ENCODE data around the gene TGIF1. TPM values are rescaled to one million over a fixed set of nuclear protein-coding genes. Genes with fewer than 3 reads are reported as not detected.

The TGIF1 gene
- total RNA-seq, 2 experiments from 2014 or later: 54.6 to 55.4 TPM

GRCh38 chr18:3402982-3403451 is 47.0 kb upstream of the TGIF1 start:
- CTCF ChIA-PET: interaction anchor here (0.6 to 1.2 kb wide), 4 partner anchors 19 to 191 kb away, joined by 3 to 5 read pairs (median 4); no protein-coding TSS in a partner anchor
- H3K36me3 Mint-ChIP-seq (ENCODE audit: low read depth): no peaks in the 10 kb centered on the region
- DNase-seq: peak in 3 of 14 experiments; percentile 23 to 55 (median 23)
- no peaks in the 10 kb centered on the region for H3K9me3 Mint-ChIP-seq
- TF ChIP-seq CTCF (IDR thresholded peaks at IDR 0.05): no peak
- H3K27me3 Mint-ChIP-seq: no peaks in the 10 kb centered on the region
- intact Hi-C loops (cut with DNase I, micrococcal nuclease): no loop called here
- H3K27me3 ChIP-seq (ENCODE audit: control insufficient read depth in 1 of 2, insufficient read depth in 2 of 2, low read length in 2 of 2): no peaks in the 10 kb centered on the region
- no peak overlapping the region for H3K4me3 Mint-ChIP-seq
- no peaks in the 10 kb centered on the region for H3K9me3 ChIP-seq (ENCODE audit: control insufficient read depth in 1 of 2, insufficient read depth in 1 of 2, low read length in 2 of 2)
- peaks cover 4% of the 10 kb centered on the region for H3K4me1 ChIP-seq (ENCODE audit: insufficient read depth, low read length)
- no peak overlapping the region for H3K27ac Mint-ChIP-seq
- H3K27ac ChIP-seq (ENCODE audit: low read depth in 1 of 2, low read length in 2 of 2): no peak overlapping the region
- H3K4me1 Mint-ChIP-seq (ENCODE audit: low read depth): peaks cover 25% of the 10 kb centered on the region
- ATAC-seq (ENCODE audit: poor library complexity): peak; percentile 52
- H3K36me3 ChIP-seq (ENCODE audit: insufficient read depth, low read length): no peaks in the 10 kb centered on the region
- no peak overlapping the region for H3K4me3 ChIP-seq (ENCODE audit: low read length)
- POLR2A ChIA-PET: interaction anchor here (1.0 to 1.1 kb wide), 2 partner anchors 8 to 46 kb away, joined by 3 to 4 read pairs; partner anchors contain the start of gene TGIF1

- DNase-seq: peak in 2 of 14 experiments; percentile 22 to 34
- CTCF ChIA-PET: interaction anchor here (0.6 kb wide), 1 partner anchor 83 kb away, joined by 4 read pairs; no protein-coding TSS in a partner anchor
These were observed 44.3 kb upstream of the TGIF1 start for GRCh38 chr18:3405713-3406112.

GRCh38 chr18:3408107-3408506 is 41.9 kb upstream of the TGIF1 start:
- CTCF ChIA-PET: no interaction called here
- H3K4me1 Mint-ChIP-seq (ENCODE audit: low read depth): peaks cover 30% of the 10 kb centered on the region
- POLR2A ChIA-PET: no interaction called here
- no peaks in the 10 kb centered on the region for H3K27me3 ChIP-seq (ENCODE audit: control insufficient read depth in 1 of 2, insufficient read depth in 2 of 2, low read length in 2 of 2)
- no peak for ATAC-seq (ENCODE audit: poor library complexity)
- no peak overlapping the region for H3K27ac ChIP-seq (ENCODE audit: low read depth in 1 of 2, low read length in 2 of 2)
- TF ChIP-seq CTCF (IDR thresholded peaks at IDR 0.05): no peak
- DNase-seq: no peak
- no peaks in the 10 kb centered on the region for H3K36me3 Mint-ChIP-seq (ENCODE audit: low read depth)
- H3K27ac Mint-ChIP-seq: no peak overlapping the region
- intact Hi-C loops (cut with DNase I, micrococcal nuclease): no loop called here
- H3K9me3 Mint-ChIP-seq: no peaks in the 10 kb centered on the region
- H3K4me3 Mint-ChIP-seq: no peak overlapping the region
- peaks cover 15% of the 10 kb centered on the region for H3K4me1 ChIP-seq (ENCODE audit: insufficient read depth, low read length)
- H3K9me3 ChIP-seq (ENCODE audit: control insufficient read depth in 1 of 2, insufficient read depth in 1 of 2, low read length in 2 of 2): no peaks in the 10 kb centered on the region
- no peak overlapping the region for H3K4me3 ChIP-seq (ENCODE audit: low read length)
- no peaks in the 10 kb centered on the region for H3K27me3 Mint-ChIP-seq
- no peaks in the 10 kb centered on the region for H3K36me3 ChIP-seq (ENCODE audit: insufficient read depth, low read length)

More at GRCh38 chr18:3405713-3406112, 44.3 kb upstream of the TGIF1 start:
- Histone ChIP-seq H3K4me3 (ENCODE audit: low read length) (no peak overlapping the region), H3K4me1 (ENCODE audit: insufficient read depth, low read length) (peaks cover 4% of the 10 kb centered on the region), H3K27me3 (ENCODE audit: control insufficient read depth in 1 of 2, insufficient read depth in 2 of 2, low read length in 2 of 2) (no peaks in the 10 kb centered on the region), H3K9me3 (ENCODE audit: control insufficient read depth in 1 of 2, insufficient read depth in 1 of 2, low read length in 2 of 2) (no peaks in the 10 kb centered on the region), H3K27ac (ENCODE audit: low read depth in 1 of 2, low read length in 2 of 2) (no peak overlapping the region), H3K36me3 (ENCODE audit: insufficient read depth, low read length) (no peaks in the 10 kb centered on the region)
- TF ChIP-seq CTCF (IDR thresholded peaks at IDR 0.05): no peak
- ATAC-seq (ENCODE audit: poor library complexity): no peak
- Mint-ChIP-seq H3K27ac (peak overlapping the region; percentile 8), H3K27me3 (no peaks in the 10 kb centered on the region), H3K4me1 (ENCODE audit: low read depth) (peaks cover 25% of the 10 kb centered on the region), H3K36me3 (ENCODE audit: low read depth) (no peaks in the 10 kb centered on the region), H3K9me3 (no peaks in the 10 kb centered on the region), H3K4me3 (no peak overlapping the region)
- intact Hi-C loops (cut with DNase I, micrococcal nuclease): no loop called here
- POLR2A ChIA-PET: interaction anchor here (1.3 to 1.8 kb wide), 2 partner anchors 8 to 42 kb away, joined by 5 to 11 read pairs; no protein-coding TSS in a partner anchor
